IMR-90 (cell line): ENCODE data around the gene FBRSL1. TPM values are rescaled to one million over a fixed set of nuclear protein-coding genes. Genes with fewer than 3 reads are reported as not detected.

Source experiments
- ATAC-seq: fragments of 200-7000 bp; cut with Tn5 transposase; 2 replicates; pipeline ENCODE4 v1.9.1; 2020; ENCODE audit warnings: low read depth, mild to moderate bottlenecking, moderate library complexity
- BruUV-seq: library from RNA; stranded (reverse); fragments of 400-500 nt; replicated peaks from 2 replicates; lab custom pipeline; 2021; lab: Mats Ljungman, UMichigan
- CTCF ChIA-PET: fragments of 300-600 bp; formaldehyde crosslinking; extraction: SDS; loops from one replicate; lab custom pipeline; 2021; ENCODE audit warnings: antibody characterized with exemption; lab: Yijun Ruan, JAX
- POLR2A ChIA-PET: fragments of 300-600 bp; sonication (Branson Sonifier 250); formaldehyde crosslinking; loops from one replicate; lab custom pipeline; 2022; ENCODE audit warnings: antibody characterized with exemption; ENCODE audit not compliant: unreplicated experiment; lab: Charles Lee
- DNase-seq: peaks from one replicate; pipeline ENCODE4 v3.0.0; 2013
- H2AFZ ChIP-seq: replicated peaks from 2 replicates; pipeline ENCODE3; 2013; ENCODE audit warnings: low read length, mild to moderate bottlenecking; ENCODE audit not compliant: poor library complexity
- H2AK5ac ChIP-seq: 2 replicates; pipeline ENCODE4 v1.6.1; 2013; ENCODE audit warnings: low read depth, low read length, inconsistent platforms
- H2AK9ac ChIP-seq: replicated peaks from 2 replicates; pipeline ENCODE3; 2013; ENCODE audit warnings: mild to moderate bottlenecking, low read depth, low read length, moderate library complexity; ENCODE audit not compliant: poor library complexity
- H2BK120ac ChIP-seq: 2 replicates; pipeline ENCODE4 v1.6.1; 2013; ENCODE audit warnings: low read depth, low read length, inconsistent platforms
- H2BK15ac ChIP-seq: 3 replicates; pipeline ENCODE4 v1.6.1; 2013; ENCODE audit warnings: low read depth, low read length, inconsistent platforms
- H2BK20ac ChIP-seq: 2 replicates; pipeline ENCODE4 v1.6.1; 2013; ENCODE audit warnings: low read depth, mild to moderate bottlenecking, inconsistent platforms, low read length, moderate library complexity
- H2BK5ac ChIP-seq: 2 replicates; pipeline ENCODE4 v1.6.1; 2013; ENCODE audit warnings: mild to moderate bottlenecking, low read depth, low read length, inconsistent platforms; ENCODE audit not compliant: poor library complexity, severe bottlenecking
- H3K14ac ChIP-seq: replicated peaks from 2 replicates; pipeline ENCODE4 v1.6.1; 2013; ENCODE audit warnings: low read depth, low read length, inconsistent platforms
- H3K18ac ChIP-seq: 2 replicates; pipeline ENCODE4 v1.6.1; 2013; ENCODE audit warnings: low read depth, low read length, control low read depth
- H3K23ac ChIP-seq: 2 replicates; pipeline ENCODE4 v1.6.1; 2013; ENCODE audit warnings: low read depth, low read length, inconsistent platforms
- H3K27ac ChIP-seq: 2 replicates; pipeline ENCODE4 v1.5.1; 2013; ENCODE audit warnings: mild to moderate bottlenecking, control low read depth, low read length; ENCODE audit not compliant: insufficient read depth
- H3K27me3 ChIP-seq: 2 replicates; pipeline ENCODE4 v1.6.1; 2013; ENCODE audit warnings: low read length; ENCODE audit not compliant: control insufficient read depth, insufficient read depth
- H3K36me3 ChIP-seq: 2 replicates; pipeline ENCODE4 v1.6.1; 2013; ENCODE audit warnings: low read length, mixed read lengths; ENCODE audit not compliant: control insufficient read depth, insufficient read depth
- H3K4ac ChIP-seq: 2 replicates; pipeline ENCODE4 v1.6.1; 2013; ENCODE audit warnings: low read depth, low read length, inconsistent platforms
- H3K4me1 ChIP-seq: 2 replicates; pipeline ENCODE4 v1.6.1; 2013; ENCODE audit warnings: low read length, mixed read lengths; ENCODE audit not compliant: control insufficient read depth, insufficient read depth
- H3K4me2 ChIP-seq: 2 replicates; pipeline ENCODE4 v1.6.1; 2013; ENCODE audit warnings: low read depth, mild to moderate bottlenecking, control low read depth, low read length, moderate library complexity
- H3K4me3 ChIP-seq: 2 replicates; pipeline ENCODE4 v1.5.1; 2013; ENCODE audit warnings: low read depth, mild to moderate bottlenecking, control low read depth, low read length, moderate library complexity; ENCODE audit not compliant: insufficient read depth
- H3K56ac ChIP-seq: 2 replicates; pipeline ENCODE4 v1.6.1; 2013; ENCODE audit warnings: low read length, inconsistent platforms; ENCODE audit not compliant: insufficient read depth; ENCODE audit errors: extremely low read depth
- H3K79me1 ChIP-seq, 2 experiments: 2 replicates each; pipeline ENCODE4 v1.6.1; 2013; ENCODE audit warnings: low read length in 2 of 2, inconsistent platforms in 1 of 2, low read depth in 1 of 2
- H3K9ac ChIP-seq: 2 replicates; pipeline ENCODE4 v1.6.1; 2013; ENCODE audit warnings: low read depth, low read length, control low read depth
- H3K9me1 ChIP-seq: 2 replicates; pipeline ENCODE4 v1.6.1; 2013; ENCODE audit warnings: low read length, inconsistent platforms; ENCODE audit not compliant: insufficient read depth
- H3K9me3 ChIP-seq: 2 replicates; pipeline ENCODE4 v1.6.1; 2013; ENCODE audit warnings: low read length; ENCODE audit not compliant: control insufficient read depth, insufficient read depth
- H4K20me1 ChIP-seq: 2 replicates; pipeline ENCODE4 v1.6.1; 2013; ENCODE audit warnings: low read length, inconsistent platforms; ENCODE audit not compliant: insufficient read depth
- H4K5ac ChIP-seq: 2 replicates; pipeline ENCODE4 v1.6.1; 2013; ENCODE audit warnings: mild to moderate bottlenecking, low read depth, low read length, control low read depth
- H4K8ac ChIP-seq, 2 experiments: 2 replicates each; pipeline ENCODE4 v1.6.1; 2013; ENCODE audit warnings: low read depth in 2 of 2, low read length in 2 of 2, control low read depth in 1 of 2, inconsistent platforms in 1 of 2
- H4K91ac ChIP-seq: 2 replicates; pipeline ENCODE4 v1.6.1; 2013; ENCODE audit warnings: low read depth, low read length, inconsistent platforms; ENCODE audit not compliant: insufficient read depth
- MAFK ChIP-seq: IDR thresholded peaks from 2 replicates; pipeline ENCODE4 v1.6.1; 2012; ENCODE audit warnings: low read depth, low read length, improper control_type of control experiment
- MXI1 ChIP-seq: IDR thresholded peaks from 2 replicates; pipeline ENCODE4 v1.6.1; 2012; ENCODE audit warnings: low read depth, mild to moderate bottlenecking, low read length, moderate library complexity, borderline replicate concordance
- RCOR1 ChIP-seq: IDR thresholded peaks from 2 replicates; pipeline ENCODE4 v1.6.1; 2012; ENCODE audit warnings: mild to moderate bottlenecking, low read length, improper control_type of control experiment; ENCODE audit not compliant: insufficient replicate concordance
- SMC3 ChIP-seq: fragments of 150-350 bp; IDR thresholded peaks from 2 replicates; pipeline ENCODE4 v1.6.1; 2016; ENCODE audit warnings: low read depth, mild to moderate bottlenecking, antibody characterized with exemption, low read length, moderate library complexity
- WGBS, 2 experiments: methylation state at CpG; one replicate each; pipeline versions ENCODE4 v1.1.5 to v1.1.7; 2013; ENCODE audit warnings: missing lambda C conversion rate in 2 of 2; ENCODE audit not compliant: insufficient read length in 1 of 2; ENCODE audit errors: extremely low coverage in 2 of 2; 5-methylcytosine and 5-hydroxymethylcytosine counted together
- dilution Hi-C: fragments of 300-500 bp; cut with HindIII; formaldehyde crosslinking; loops from one replicate; pipeline ENCODE4 v1.14.3; 2018; ENCODE audit warnings: low sequenced_read_pairs; ENCODE audit not compliant: unreplicated experiment
- in situ Hi-C: fragments of 300-500 bp; cut with MboI; formaldehyde crosslinking; loops from 3 replicates; pipeline ENCODE4 v1.14.3; 2019; ENCODE audit warnings: low sequenced_read_pairs, inconsistent platforms, mixed read lengths
- intact Hi-C: fragments of 100-400 bp; cut with micrococcal nuclease; formaldehyde crosslinking; loops from 2 replicates; pipeline ENCODE4 v1.10.0; 2022
- polyA plus RNA-seq, 3 experiments: library from polyadenylated mRNA; depleted of rRNA; stranded (reverse); fragments of >200 nt; gene quantifications; 2 replicates each; pipeline ENCODE4 v1.2.3, GENCODE V29; 2012; ENCODE audit warnings: low replicate concordance in 1 of 3
- total RNA-seq: library from RNA; depleted of rRNA; stranded (reverse); fragments of >200 nt; gene quantifications from 2 replicates; pipeline ENCODE4 v1.2.3, GENCODE V29; 2012

FBRSL1 gene
- total and polyA plus RNA-seq, 2 of the 4 experiments (the other 2 are of a cell fraction) = 0.36 to 10.8 TPM

DNA sequence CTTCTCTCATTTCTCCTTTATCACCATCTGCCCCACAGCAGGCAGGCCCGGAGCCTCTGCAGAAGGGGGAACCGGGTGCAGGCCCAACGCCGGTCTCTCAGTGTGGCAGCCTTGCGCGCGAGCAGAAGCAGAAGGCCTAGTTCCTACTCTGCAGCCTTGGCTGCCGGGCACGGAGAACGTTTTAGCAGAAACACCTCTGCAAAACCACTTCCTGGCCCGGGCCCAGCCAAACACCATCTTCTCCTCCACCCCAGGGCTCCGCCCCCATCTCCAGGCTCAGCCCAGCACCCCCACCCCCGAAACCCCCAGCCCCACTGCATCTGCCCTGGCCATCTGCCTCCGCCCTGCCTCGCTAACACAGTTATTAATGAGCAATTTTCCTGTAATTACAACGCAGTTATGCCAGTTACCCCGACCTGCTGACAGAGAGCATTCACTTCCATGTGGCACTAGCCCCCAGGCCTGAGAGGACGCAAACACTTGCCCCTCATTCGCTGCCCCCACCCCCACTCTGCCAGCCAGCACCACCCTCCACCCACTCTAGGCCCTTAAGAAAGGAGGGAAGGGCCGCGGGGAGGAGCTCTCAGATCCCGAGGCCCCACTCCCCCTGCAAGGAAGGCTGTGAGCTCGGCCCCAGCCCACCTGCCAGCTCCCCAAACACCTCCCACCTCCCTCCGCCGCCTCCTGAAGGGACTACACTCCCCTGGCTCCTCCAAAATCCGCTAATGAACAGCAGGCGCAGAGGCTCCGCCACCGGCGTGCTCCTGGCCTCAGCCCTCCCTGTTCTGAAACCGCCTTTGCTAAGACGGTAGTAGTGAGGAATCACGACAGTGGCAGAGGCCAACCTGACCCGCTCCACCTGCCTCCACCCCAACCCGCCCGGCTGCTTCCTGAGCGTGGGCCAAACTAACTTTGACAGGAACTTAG is 44.7 kb upstream of the FBRSL1 start:
- no peak overlapping the region for H4K5ac ChIP-seq
- H2BK15ac ChIP-seq = no peak overlapping the region
- H3K56ac ChIP-seq = no peak overlapping the region
- no peak overlapping the region for H3K27ac ChIP-seq
- in situ Hi-C loops = no loop called here
- no peaks in the 10 kb centered on the region for H3K4me1 ChIP-seq
- no peak overlapping the region for H3K18ac ChIP-seq
- no peak overlapping the region for H3K4ac ChIP-seq
- TF ChIP-seq SMC3 (no peak), MXI1 (no peak), RCOR1 (no peak), MAFK (no peak)
- no peak overlapping the region for H4K91ac ChIP-seq
- H3K79me1 ChIP-seq = no peaks in the 10 kb centered on the region
- H3K23ac ChIP-seq = no peak overlapping the region
- intact Hi-C loops = no loop called here
- no peaks in the 10 kb centered on the region for H3K9me3 ChIP-seq
- CTCF ChIA-PET = no interaction called here
- no peak overlapping the region for H2BK120ac ChIP-seq
- WGBS, 2 experiments = 62% methylated on average over 3 of the region's 37 CpGs; no CpG with 5 or more reads in 1 of the 2 experiments
- no peak overlapping the region for H2AK5ac ChIP-seq
- no peak overlapping the region for H3K9ac ChIP-seq
- H2AFZ ChIP-seq = peak overlapping the region; percentile 13
- H3K14ac ChIP-seq = no peak overlapping the region
- H3K4me2 ChIP-seq = peak overlapping the region; percentile 29; the same call in 1 of the 2 replicates
- no peak overlapping the region for H2BK20ac ChIP-seq
- H2AK9ac ChIP-seq = no peak overlapping the region
- no peak for ATAC-seq
- H3K27me3 ChIP-seq = peaks cover 14% of the 10 kb centered on the region; the same call in 1 of the 2 replicates
- no TSS peak for BruUV-seq
- H3K9me1 ChIP-seq = no peaks in the 10 kb centered on the region
- peak overlapping the region; percentile 40 for H3K4me3 ChIP-seq
- DNase-seq = no peak
- dilution Hi-C loops = no loop called here
- POLR2A ChIA-PET = no interaction called here
- H4K8ac ChIP-seq = peak overlapping the region in 1 of 2 experiments; percentile 47; a peak in 2 of 4 replicates
- H3K36me3 ChIP-seq = no peaks in the 10 kb centered on the region
- H4K20me1 ChIP-seq = no peaks in the 10 kb centered on the region
- H2BK5ac ChIP-seq = no peak overlapping the region
